Measurements from ENCODE around the gene PNPLA1.

DNA sequence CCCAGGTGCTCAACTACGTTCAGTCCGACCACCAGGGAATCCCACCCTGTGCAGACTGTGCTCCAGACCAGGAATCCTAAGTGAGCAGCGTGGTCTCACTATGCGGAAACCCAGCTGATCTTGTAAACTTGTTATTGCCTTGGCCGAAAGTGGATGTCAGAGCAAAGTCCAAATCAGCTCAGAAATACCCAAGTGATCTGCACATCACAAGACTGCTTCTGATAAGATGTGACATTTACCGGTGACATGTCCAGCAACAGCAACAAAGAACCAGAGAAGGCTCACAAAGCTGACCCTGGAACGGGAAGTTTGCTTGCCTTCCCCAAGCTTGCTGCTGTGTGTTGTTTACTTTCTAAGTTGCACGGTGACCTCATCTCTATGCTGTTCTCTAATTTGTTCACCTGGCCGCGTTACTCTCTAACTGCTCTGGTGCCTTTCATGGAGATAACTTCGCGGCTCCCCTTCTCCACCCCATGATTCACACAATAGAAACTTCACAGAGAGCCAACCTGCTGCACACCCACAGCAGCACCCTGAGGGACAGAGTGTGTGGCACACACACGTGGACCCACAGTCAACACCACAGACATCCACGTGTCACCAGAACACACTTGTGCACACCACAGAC, 65.1 kb downstream of the PNPLA1 start:
- TF ChIP-seq CTCF (conservative IDR thresholded peaks at IDR 0.05 in 1 of 2, IDR thresholded peaks at IDR 0.05 in 1 of 2; ENCODE audit: low read depth in 1 of 2, low read length in 2 of 2): no peak
- TF ChIP-seq EZH2 (IDR thresholded peaks at IDR 0.05; ENCODE audit: low read length, missing control alignments): no peak

Measured in fibroblast of lung (primary cell).